LNCAP (cell line): ENCODE data around the gene PALLD.

ENCODE experiments used
- TF ChIP-seq, protein P1 (sequence below): fragments of 450-650 bp; IDR thresholded peaks from 2 replicates; pipeline ENCODE4 v1.5.1; 2017; ENCODE audit warnings: mild to moderate bottlenecking

PALLD gene

DNA sequence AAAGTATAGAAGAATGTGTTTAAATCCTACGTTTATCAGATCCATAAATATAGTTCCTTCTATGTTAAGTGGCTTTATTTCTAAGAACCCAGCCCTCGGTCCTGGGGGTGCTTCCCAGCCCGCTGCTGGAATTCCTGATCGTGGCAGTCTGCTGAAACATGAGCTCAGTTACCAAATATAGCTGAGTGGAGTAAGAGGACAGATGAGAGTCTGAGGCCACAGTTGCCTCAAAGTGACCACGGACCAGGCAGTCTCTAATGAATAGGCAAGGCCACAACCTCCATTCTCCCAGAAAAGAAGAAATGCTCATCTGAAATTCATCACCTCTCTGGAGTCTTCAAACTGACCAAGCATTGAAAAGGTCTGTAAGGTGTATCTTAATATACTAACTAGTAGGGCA, at the start of gene PALLD:
TSS of gene PALLD (plus strand) at position 219 of the 400 bp plus-strand sequence.
- TF ChIP-seq, protein P1, sequence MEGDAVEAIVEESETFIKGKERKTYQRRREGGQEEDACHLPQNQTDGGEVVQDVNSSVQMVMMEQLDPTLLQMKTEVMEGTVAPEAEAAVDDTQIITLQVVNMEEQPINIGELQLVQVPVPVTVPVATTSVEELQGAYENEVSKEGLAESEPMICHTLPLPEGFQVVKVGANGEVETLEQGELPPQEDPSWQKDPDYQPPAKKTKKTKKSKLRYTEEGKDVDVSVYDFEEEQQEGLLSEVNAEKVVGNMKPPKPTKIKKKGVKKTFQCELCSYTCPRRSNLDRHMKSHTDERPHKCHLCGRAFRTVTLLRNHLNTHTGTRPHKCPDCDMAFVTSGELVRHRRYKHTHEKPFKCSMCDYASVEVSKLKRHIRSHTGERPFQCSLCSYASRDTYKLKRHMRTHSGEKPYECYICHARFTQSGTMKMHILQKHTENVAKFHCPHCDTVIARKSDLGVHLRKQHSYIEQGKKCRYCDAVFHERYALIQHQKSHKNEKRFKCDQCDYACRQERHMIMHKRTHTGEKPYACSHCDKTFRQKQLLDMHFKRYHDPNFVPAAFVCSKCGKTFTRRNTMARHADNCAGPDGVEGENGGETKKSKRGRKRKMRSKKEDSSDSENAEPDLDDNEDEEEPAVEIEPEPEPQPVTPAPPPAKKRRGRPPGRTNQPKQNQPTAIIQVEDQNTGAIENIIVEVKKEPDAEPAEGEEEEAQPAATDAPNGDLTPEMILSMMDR = no peak

DNA sequence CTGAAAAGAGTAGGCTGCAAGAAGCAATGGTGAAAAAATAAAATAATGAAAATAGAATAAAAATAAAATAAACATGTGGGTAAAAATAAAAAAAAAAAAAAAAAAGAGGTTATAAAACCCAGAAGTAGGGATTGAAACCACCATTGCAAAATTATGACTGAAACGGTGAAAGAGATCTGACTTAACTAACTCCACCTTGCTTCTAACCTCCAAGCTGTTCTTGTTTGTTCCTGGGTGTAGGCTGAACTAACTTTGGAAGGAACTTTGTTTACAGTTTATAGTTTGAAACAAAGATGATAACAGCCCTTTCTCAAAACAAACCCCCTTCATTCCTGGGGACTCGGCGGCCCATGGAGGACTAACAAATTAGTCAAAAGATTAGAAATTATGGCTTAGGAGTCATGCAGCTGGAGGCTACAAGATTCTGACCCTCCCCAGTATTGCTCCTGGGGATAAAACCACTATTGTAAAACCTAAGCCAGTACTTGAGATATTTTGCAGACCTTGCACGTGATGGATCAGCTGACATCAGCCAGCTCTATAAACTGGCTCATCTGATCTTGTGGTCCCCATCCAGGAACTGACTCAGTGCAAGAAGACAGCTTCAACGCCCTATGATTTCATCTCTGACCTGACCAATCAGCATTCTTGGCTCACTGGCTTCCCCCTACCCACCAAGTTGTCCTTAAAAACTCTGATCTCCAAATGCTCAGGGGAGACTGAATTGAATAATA, 47.0 kb upstream of the PALLD start:
- TF ChIP-seq, protein P1 = no peak

DNA sequence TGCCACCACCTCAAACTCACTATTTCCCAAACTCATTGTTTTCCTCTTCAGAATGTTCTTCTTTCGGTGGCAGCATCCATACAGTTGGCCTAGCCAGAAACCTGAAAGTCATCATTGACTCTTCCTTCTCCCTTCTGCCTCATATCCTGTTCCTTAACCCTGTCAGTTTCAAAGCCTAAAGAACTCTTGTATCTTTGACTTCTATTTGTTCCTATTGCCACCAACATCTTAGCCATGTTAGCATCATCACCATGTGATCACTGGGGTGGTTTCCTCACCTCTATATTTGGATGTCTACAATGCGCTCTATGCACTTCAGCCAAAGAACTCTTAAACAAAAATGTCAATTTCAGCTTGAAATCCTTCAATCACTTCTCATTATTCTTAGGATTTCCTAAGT, 45.5 kb upstream of the PALLD start:
- TF ChIP-seq, protein P1 = no peak

DNA sequence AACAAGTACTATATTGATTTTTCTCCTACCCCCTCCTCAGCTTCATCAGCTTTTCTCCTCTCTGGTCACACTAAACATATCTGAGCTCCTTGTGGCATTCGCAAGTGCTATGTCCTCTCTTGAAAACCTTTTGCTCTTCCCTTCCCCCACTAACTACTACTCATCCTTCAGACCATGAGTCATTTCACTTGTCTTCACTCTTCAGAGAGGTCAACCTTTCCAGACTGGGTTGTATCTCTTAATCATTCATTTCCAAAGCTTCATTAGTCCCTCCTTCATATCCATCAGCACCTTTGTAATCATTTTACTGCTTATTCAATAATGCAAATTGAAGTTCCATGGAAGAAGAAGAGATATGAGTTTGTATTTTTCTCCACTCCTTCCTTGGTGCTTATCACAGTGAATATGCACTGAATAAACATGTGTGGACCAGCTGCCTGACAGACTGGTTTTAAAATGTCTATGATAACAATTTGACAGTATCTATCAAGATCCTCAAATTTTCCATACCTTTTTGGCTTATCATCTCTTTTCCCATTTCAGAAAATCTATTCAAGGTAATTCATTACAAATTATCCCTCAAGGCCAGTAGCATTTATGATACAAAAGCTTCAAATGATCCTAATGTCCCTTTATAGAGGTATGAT, 45.0 kb upstream of the PALLD start:
- TF ChIP-seq, protein P1 = no peak

DNA sequence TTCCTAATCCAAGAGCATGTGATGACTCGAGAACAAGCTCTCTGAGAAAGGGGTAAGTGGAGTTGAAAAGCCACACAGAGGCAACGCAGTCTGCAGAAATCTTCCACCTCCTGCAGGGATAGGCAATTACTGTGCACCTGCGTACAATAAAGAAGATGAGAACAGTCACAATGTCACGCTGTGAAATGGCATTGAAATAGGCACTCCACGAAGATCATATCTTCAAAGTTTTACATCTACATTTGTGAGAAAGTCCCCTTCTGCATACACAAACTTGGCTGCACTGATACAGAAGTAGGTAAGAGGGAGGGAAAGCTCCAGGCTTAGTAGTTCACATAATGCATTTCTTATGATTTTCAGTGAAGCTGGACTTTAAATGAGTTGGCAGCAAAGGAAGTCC, 43.7 kb upstream of the PALLD start:
- TF ChIP-seq, protein P1 = no peak

DNA sequence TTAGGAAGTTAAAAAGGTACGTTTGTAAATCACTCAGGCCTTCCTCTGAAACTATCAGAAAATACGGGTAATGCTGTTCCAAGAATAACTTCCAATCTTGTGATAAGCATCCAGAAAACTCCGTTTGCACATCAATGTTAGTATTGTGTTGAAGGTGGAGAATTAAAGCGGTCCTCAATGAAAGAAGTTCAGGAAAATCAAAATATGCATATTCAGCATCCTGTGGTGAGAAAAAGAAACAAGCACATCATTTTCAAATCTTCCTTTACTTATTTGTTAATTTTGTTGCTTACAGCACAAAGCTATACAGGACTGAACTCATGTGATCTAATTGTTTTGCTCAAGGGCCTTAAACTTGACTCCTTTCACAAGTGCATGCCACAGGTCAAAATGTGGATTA, 35.0 kb upstream of the PALLD start:
- TF ChIP-seq, protein P1 = no peak

DNA sequence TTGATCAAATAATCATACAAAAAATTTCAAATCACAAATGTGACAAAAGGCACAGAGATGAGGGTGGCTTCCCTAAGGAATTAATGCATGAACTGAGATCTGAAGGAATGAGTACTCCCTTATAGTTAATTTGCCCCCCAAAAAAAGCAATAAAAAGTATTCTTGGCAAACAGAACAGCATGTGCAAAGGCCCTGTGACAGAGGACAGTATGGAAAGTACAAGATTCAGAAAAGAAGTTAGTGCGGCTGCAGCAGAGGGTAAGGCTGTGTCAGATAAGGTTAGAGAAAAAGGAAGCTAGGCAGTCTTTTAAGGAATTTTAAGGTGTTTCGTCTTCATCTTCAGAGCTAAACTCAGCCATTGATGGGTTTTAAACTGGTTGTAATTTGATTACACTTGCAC, 23.9 kb upstream of the PALLD start:
- TF ChIP-seq, protein P1 = no peak
